Epithelial cell of esophagus (primary cell): ENCODE data around the gene ECHDC3.
"Not testable (repeated sequence)": the region's sequence is repeated elsewhere in the genome, so short reads cannot be mapped to it uniquely, and the experiment has no call there.

Experiments used
- DNase-seq: peaks from one replicate; pipeline ENCODE4 v3.0.0; 2010; ENCODE audit warnings: low read depth
- H3K4me3 ChIP-seq: 2 replicates; pipeline ENCODE4 v1.5.1; 2011; ENCODE audit warnings: mild to moderate bottlenecking, low read length, control low read depth
- TF ChIP-seq, protein P1 (sequence below): IDR thresholded peaks from 2 replicates; pipeline ENCODE4 v1.5.1; 2011; ENCODE audit warnings: low read depth, mild to moderate bottlenecking, low read length, control low read depth, inconsistent platforms; ENCODE audit not compliant: insufficient read depth; ENCODE audit errors: missing control alignments

The ECHDC3 gene

GRCh38 chr10:11728353-11728752 lies 13.8 kb upstream of the ECHDC3 start:
- TF ChIP-seq, protein P1, sequence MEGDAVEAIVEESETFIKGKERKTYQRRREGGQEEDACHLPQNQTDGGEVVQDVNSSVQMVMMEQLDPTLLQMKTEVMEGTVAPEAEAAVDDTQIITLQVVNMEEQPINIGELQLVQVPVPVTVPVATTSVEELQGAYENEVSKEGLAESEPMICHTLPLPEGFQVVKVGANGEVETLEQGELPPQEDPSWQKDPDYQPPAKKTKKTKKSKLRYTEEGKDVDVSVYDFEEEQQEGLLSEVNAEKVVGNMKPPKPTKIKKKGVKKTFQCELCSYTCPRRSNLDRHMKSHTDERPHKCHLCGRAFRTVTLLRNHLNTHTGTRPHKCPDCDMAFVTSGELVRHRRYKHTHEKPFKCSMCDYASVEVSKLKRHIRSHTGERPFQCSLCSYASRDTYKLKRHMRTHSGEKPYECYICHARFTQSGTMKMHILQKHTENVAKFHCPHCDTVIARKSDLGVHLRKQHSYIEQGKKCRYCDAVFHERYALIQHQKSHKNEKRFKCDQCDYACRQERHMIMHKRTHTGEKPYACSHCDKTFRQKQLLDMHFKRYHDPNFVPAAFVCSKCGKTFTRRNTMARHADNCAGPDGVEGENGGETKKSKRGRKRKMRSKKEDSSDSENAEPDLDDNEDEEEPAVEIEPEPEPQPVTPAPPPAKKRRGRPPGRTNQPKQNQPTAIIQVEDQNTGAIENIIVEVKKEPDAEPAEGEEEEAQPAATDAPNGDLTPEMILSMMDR, result no peak
- no peak for DNase-seq
- no peak overlapping the region for H3K4me3 ChIP-seq

GRCh38 chr10:11729790-11730315 lies 12.3 kb upstream of the ECHDC3 start:
- DNase-seq, result no peak
- H3K4me3 ChIP-seq, result no peak overlapping the region
- TF ChIP-seq, protein P1, result no peak

DNA sequence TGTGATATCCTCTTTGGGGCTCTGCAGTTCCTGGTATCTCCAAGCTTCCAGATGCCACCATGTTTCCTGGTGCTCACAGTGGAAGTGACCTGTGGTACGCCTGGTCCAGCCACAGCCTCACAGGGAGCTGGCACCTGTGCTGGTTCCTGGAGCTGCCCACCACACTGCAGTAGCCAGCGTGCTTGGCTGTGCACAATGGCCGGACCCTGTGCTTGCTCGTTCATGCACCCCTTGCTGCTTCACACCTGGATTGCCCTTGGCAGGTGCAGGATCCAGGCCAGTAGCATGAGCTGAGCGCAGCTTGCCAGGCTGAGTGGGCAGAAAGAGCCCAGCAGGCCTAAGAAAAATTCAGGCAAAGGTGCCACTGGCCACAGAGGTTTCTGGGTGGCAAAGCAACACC lies 11.4 kb upstream of the ECHDC3 start:
- TF ChIP-seq, protein P1, result no peak
- no peak for DNase-seq
- H3K4me3 ChIP-seq, result no peak overlapping the region

DNA sequence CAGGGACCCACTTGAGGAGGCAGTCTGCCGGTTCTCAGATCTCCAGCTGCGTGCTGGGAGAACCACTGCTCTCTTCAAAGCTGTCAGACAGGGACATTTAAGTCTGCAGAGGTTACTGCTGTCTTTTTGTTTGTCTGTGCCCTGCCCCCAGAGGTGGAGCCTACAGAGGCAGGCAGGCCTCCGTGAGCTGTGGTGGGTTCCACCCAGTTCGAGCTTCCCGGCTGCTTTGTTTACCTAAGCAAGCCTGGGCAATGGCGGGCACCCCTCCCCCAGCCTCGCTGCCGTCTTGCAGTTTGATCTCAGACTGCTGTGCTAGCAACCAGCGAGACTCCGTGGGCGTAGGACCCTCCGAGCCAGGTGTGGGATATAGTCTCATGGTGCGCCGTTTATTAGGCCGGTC lies 5.4 kb upstream of the ECHDC3 start:
- not testable (repeated sequence) for H3K4me3 ChIP-seq, DNase-seq

DNA sequence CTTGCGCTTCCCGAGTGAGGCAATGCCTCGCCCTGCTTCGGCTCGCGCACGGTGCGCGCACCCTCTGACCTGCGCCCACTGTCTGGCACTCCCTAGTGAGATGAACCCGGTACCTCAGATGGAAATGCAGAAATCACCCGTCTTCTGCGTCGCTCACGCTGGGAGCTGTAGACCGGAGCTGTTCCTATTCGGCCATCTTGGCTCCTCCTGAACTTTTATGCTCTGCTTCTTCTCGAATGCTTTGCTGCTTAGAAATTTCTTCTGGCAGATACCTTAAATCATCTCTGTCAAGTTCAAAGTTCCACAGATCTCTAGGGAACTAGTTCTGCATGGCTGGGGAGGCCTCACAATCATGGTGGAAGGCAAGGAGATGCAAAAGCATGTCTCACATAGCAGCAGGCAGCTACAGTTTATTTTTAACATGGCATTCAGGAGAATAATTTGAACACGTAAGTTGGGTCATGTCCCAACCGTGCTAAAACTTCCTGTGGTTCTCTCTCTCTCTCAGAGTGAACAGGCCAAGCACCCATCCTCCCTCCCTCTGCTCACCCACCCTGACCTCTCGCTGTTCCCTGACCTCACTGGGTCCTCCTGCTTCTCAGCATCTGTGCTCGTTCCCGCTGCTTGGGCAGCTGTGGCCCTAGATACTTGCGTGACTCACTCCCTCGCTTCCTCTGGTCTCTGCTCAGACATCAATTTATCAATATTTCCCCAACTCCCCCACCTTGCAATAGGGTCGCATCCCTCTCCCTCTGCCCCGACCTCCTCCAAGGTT lies 4.7 kb upstream of the ECHDC3 start:
- H3K4me3 ChIP-seq, result peak overlapping the region; percentile 13
- DNase-seq, result not testable (repeated sequence)

GRCh38 chr10:11740907-11741306 lies 1.3 kb upstream of the ECHDC3 start:
- no peak overlapping the region for H3K4me3 ChIP-seq
- no peak for DNase-seq
- TF ChIP-seq, protein P1, result no peak

DNA sequence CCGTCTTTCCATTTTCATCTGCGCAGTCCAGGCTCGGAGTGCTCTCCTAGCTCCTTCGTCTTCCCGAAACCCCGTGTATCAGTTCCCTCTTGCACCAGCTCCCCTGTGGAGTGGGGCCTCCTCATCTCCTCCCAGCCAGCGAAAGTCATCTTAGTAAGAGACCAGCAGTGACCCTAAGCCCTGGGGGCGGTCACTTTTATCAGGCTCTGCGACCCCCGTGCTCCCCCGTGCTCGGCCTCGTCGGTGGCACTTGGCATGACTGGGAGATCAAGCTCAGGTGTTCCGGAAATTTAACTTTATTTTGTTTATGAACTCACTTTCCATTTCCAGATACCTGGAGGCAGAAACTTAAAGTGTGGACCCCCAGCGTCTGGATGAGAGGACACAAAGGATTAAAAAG lies 574 bp upstream of the ECHDC3 start:
- DNase-seq, result no peak
- peak overlapping the region; percentile 29 for H3K4me3 ChIP-seq
- TF ChIP-seq, protein P1, result no peak

GRCh38 chr10:11742779-11743298 lies 657 bp downstream of the ECHDC3 start:
- no peak for DNase-seq
- H3K4me3 ChIP-seq, result peak overlapping the region; percentile 10
- TF ChIP-seq, protein P1, result no peak
